MM.1S (cell line): Measurements from ENCODE around the gene OTOA.
"Not testable (repeated sequence)": the region's sequence is repeated elsewhere in the genome, so short reads cannot be mapped to it uniquely, and the experiment has no call there.

ENCODE experiments used
- CTCF ChIP-seq: fragments of 300-600 bp; sonication (generic); IDR thresholded peaks from 2 replicates; pipeline ENCODE4 v1.5.1; 2016; ENCODE audit warnings: antibody characterized with exemption, low read length, mixed read lengths
- EZH2 ChIP-seq: fragments of 300-600 bp; sonication (generic); optimal IDR thresholded peaks from 2 replicates; pipeline ENCODE3; 2017; ENCODE audit warnings: low read depth, mild to moderate bottlenecking, antibody characterized with exemption, low read length, mixed read lengths
- EZH2phosphoT487 ChIP-seq: fragments of 300-600 bp; sonication (generic); IDR thresholded peaks from 2 replicates; pipeline ENCODE4 v1.6.1; 2018; ENCODE audit warnings: antibody characterized with exemption, low read length

DNA sequence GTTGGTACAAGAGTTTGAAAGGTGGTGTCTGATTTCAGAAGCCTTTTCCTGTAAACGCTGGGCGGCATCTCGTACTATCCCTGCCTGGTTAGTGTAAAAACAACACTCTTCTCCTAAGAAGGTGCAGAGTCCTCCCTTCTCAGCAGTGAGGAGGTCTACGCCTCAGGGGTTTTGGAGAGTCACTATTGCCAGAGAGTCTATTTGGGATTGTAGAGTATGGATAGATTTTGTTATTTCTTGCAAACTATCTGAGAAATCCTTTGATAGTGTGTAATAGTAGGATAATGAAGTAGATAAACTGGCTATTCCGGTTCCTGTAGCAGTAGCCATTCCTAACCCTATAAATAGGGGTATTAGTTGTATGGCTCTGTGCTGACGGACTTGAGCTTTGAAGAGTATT, 32.9 kb upstream of the OTOA start:
- TF ChIP-seq CTCF, EZH2, EZH2phosphoT487: not testable (repeated sequence)
